Ovary (tissue), 9 donors: ENCODE data around the gene PIAS4. TPM values are rescaled to one million over a fixed set of nuclear protein-coding genes. Genes with fewer than 3 reads are reported as not detected.

Source experiments
- DNase-seq, 5 donors: peaks; one replicate each; pipeline ENCODE4 v3.0.0-alpha.2; 2019 to 2020
- H3K27ac ChIP-seq, 2 donors: fragments of 200-600 bp; one replicate each; pipeline versions ENCODE4 v1.5.1 to v1.8.0; 2019 to 2022
- H3K27me3 ChIP-seq: fragments of 200-600 bp; one replicate; pipeline ENCODE4 v1.8.0; 2022
- H3K36me3 ChIP-seq: fragments of 200-600 bp; sonication (generic); one replicate; pipeline ENCODE4 v1.5.1; 2019
- H3K4me1 ChIP-seq: one replicate; pipeline ENCODE4 v1.8.1; 2013; ENCODE audit warnings: mild to moderate bottlenecking, moderate library complexity; ENCODE audit not compliant: insufficient read depth
- H3K4me3 ChIP-seq: fragments of 200-600 bp; sonication (generic); one replicate; pipeline ENCODE4 v1.5.1; 2017
- H3K9me3 ChIP-seq, 2 donors: fragments of 200-600 bp in 1 of 2; sonication (generic) in 1 of 2; one replicate each; pipeline versions ENCODE4 v1.5.1 to v1.8.1; 2013 to 2019; ENCODE audit warnings: mild to moderate bottlenecking in 1 of 2, moderate library complexity in 1 of 2
- EP300 ChIP-seq: sonication (generic); formaldehyde crosslinking; IDR thresholded peaks from one replicate; pipeline ENCODE4 v1.6.1; 2017; ENCODE audit warnings: antibody characterized with exemption
- POLR2A ChIP-seq: fragments of 450-650 bp; IDR thresholded peaks from one replicate; pipeline ENCODE4 v1.6.1; 2017; ENCODE audit warnings: antibody characterized with exemption, mild to moderate bottlenecking, moderate library complexity
- WGBS, 3 donors: extraction: QIAGEN DNeasy Blood & Tissue Kit in 1 of 3; methylation state at CpG; one replicate each; pipeline versions ENCODE4 v1.1.5 to v1.1.7; 2013 to 2017; 5-methylcytosine and 5-hydroxymethylcytosine counted together
- intact Hi-C, 4 donors: fragments of 100-400 bp; cut with DNase I; formaldehyde crosslinking; loops; one replicate each; pipeline versions ENCODE4 v1.11.0 to v1.15.1; 2022 to 2023
- polyA plus RNA-seq, 2 donors: library from polyadenylated mRNA; stranded (reverse); fragments of 200-250 nt in 1 of 2; fragments of 350-450 nt in 1 of 2; fragmentation: Illumina TruSeq in 1 of 2; extraction: RNeasy Lipid Tissue Mini Kit (QIAGEN cat#74804) in 1 of 2; gene quantifications; one replicate each; pipeline ENCODE4 v1.2.3, GENCODE V29; 2013 to 2014
- total RNA-seq, 7 donors: library from RNA; depleted of rRNA in 2 of 7; stranded (reverse); fragments of >200 nt in 2 of 7; fragmentation: NEBNext Ultra II Directional in 3 of 7; extraction: Animal tissue kit (Norgen Biotek cat#: 25700) in 3 of 7; gene quantifications; one replicate each; pipeline versions ENCODE4 v1.1.0 to v1.2.4, GENCODE V29; 2016 to 2023
- TF ChIP-seq, protein P1 (sequence below), 3 donors: fragments of 450-650 bp in 2 of 3; fragments of 200-600 bp in 1 of 3; IDR thresholded peaks; one replicate each; pipeline versions ENCODE4 v1.5.1 to v1.8.0; 2016 to 2022; ENCODE audit warnings: antibody characterized with exemption in 3 of 3, mild to moderate bottlenecking in 1 of 3
- donor health status: DM: no; HTN: no; CAD: no; lungs with moderate emphysema.
- donor health status: DM: no; HTN: no; CAD: no.
- donor health status: Bipolar disorder and iron deficiency.
- donor health status: DM: yes; HTN: yes; CAD: no.
- donor health status: DM: no; HTN: no; CAD: no.
- donor health status: DM: yes; HTN: yes; CAD: no.

The PIAS4 gene
- total and polyA plus RNA-seq, 9 donors = 5.2 to 29.7 (median 21.3) TPM

DNA sequence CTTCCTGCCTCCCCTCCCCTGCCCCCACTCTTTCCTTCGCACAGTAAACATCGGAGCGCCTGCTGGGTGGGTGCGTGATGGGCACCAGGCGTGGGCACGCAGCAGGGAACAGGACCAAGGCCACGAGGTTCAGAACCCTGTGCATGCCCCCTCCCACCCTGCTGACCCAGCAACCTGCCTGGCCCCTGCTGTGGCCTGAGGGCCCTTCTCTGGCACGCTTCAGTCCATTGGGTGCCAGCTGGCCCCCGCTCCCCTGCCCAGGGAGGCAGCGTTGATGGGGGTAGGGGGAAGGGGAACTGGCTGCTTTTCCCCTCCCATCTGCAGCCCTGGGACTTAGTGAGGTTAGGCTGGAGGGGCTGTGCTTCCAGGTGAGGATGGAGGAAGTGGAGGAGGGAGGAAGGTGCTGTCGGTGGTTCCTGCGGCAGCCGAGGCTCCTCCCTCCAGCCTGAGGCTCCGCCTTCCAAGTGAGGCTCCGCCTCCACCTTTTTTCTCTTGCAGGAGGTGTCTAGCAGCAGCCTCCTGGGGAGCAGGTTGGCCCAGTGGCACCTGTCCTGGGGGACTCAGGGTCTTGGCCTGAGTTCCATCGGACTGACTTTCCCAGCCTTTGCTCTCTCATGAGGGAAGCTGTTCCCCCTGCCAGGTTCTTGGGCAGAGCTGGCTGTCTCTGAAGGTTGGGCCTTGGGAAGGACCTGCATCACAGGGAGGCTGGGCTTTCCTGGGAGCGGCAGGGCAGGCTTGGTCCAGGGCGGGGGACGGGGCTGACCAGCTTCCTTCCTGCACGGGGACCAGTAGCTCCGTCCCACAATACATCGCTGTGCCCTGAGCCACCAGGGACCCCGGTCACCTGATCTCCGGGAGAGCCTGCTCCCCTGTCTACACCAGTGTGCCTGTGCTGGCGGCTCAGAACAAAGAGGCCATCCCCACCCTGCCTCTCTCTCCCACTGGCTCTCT is 7.3 kb downstream of the PIAS4 start:
- Histone ChIP-seq H3K36me3 (no peaks in the 10 kb centered on the region), H3K4me3 (no peak overlapping the region), H3K9me3 (no peaks in the 10 kb centered on the region), H3K27me3 (no peaks in the 10 kb centered on the region), H3K4me1 (peaks cover 17% of the 10 kb centered on the region), H3K27ac (peak overlapping the region; percentile 4 to 75)
- intact Hi-C loops = loop anchor here in 2 of 4 donors (5.0 to 10.0 kb wide), 2 partner anchors 42 to 100 kb away; no protein-coding TSS in a partner anchor
- TF ChIP-seq POLR2A (no peak), EP300 (no peak)
- TF ChIP-seq, protein P1, sequence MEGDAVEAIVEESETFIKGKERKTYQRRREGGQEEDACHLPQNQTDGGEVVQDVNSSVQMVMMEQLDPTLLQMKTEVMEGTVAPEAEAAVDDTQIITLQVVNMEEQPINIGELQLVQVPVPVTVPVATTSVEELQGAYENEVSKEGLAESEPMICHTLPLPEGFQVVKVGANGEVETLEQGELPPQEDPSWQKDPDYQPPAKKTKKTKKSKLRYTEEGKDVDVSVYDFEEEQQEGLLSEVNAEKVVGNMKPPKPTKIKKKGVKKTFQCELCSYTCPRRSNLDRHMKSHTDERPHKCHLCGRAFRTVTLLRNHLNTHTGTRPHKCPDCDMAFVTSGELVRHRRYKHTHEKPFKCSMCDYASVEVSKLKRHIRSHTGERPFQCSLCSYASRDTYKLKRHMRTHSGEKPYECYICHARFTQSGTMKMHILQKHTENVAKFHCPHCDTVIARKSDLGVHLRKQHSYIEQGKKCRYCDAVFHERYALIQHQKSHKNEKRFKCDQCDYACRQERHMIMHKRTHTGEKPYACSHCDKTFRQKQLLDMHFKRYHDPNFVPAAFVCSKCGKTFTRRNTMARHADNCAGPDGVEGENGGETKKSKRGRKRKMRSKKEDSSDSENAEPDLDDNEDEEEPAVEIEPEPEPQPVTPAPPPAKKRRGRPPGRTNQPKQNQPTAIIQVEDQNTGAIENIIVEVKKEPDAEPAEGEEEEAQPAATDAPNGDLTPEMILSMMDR (IDR thresholded peaks at IDR 0.05) = no peak
- DNase-seq = peak in 2 of 5 donors; percentile 33 to 52
- 65 to 66% (median 66%) methylated on average over 25 of the region's 25 CpGs for WGBS, 3 donors

DNA sequence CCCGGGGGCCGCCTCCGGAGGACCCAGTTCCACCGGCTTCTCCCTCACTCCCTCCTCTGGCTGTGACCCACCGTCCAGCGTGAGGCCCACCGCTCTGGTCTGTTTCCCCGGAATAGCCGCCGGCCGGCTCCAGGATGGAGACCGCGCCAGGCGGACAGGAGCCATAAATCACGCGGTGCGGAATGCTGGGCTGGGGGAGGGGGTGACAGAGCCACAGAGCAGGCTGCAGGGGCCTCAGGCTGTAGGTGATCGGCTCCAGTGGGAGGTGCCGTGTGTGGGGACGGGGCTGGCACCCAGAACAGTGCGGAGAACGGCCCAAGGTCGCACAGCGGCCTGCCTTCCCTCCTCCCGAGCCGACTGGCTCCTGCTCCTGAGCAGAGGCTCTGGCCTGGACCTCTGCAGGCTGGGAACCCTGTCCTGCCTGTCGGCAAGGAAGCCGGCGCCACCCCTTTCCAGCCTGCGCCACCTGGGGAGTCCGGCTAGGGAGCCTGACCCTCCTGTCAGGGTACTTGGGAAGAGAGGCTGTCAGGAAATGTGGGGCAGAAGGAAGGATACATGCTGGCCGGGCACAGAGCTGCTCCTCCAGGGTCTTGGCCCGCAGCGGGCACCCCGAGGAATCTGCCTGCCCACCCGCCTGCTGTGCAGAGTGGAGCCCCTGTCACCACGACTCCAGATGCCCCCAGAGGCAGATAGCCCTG is 8.3 kb downstream of the PIAS4 start:
- Histone ChIP-seq H3K9me3 (no peaks in the 10 kb centered on the region), H3K27ac (peak overlapping the region; percentile 4 to 75), H3K27me3 (no peaks in the 10 kb centered on the region), H3K4me3 (peak overlapping the region; percentile 10), H3K4me1 (peaks cover 10% of the 10 kb centered on the region), H3K36me3 (no peaks in the 10 kb centered on the region)
- 13 to 29% (median 20%) methylated on average over 36 to 37 of the region's 37 CpGs for WGBS, 3 donors
- peak; percentile 54 to 75 (median 67) for DNase-seq
- intact Hi-C loops = loop anchor here in 1 of 4 donors (10.0 kb wide), 1 partner anchor 99 kb away; no protein-coding TSS in a partner anchor
- TF ChIP-seq, protein P1 (IDR thresholded peaks at IDR 0.05) = no peak
- TF ChIP-seq EP300 (no peak), POLR2A (no peak)

DNA sequence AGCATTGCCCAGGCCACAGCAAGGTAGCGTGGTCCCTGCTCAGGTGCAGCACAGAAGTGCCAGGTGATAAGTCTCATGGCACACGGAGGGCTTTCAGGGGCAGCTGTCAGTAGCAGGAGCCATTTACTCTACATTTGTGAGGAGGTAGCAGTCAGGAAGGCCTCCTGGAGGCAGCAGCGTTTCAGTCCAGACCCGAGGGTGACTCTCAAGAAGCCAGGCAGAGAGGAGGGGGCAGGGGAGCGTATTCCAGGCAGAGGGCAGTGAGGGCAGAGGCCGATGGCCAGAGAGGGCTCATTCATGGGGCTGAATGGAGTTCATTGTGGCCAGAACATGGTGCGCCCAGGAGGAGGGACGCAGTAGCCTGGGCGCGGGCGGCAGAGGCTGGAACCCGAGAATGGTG is 8.9 kb downstream of the PIAS4 start:
- no peak overlapping the region for H3K4me3 ChIP-seq
- no peaks in the 10 kb centered on the region for H3K27me3 ChIP-seq
- H3K36me3 ChIP-seq = no peaks in the 10 kb centered on the region
- DNase-seq = no peak
- peaks cover 7% of the 10 kb centered on the region for H3K4me1 ChIP-seq
- peak overlapping the region in 1 of 2 donors; percentile 4 for H3K27ac ChIP-seq
- TF ChIP-seq POLR2A (no peak), EP300 (no peak)
- TF ChIP-seq, protein P1 (IDR thresholded peaks at IDR 0.05) = no peak
- 83 to 85% (median 84%) methylated on average over 12 of the region's 12 CpGs for WGBS, 3 donors
- H3K9me3 ChIP-seq = no peaks in the 10 kb centered on the region
- intact Hi-C loops = loop anchor here in 1 of 4 donors (10.0 kb wide), 1 partner anchor 98 kb away; no protein-coding TSS in a partner anchor

DNA sequence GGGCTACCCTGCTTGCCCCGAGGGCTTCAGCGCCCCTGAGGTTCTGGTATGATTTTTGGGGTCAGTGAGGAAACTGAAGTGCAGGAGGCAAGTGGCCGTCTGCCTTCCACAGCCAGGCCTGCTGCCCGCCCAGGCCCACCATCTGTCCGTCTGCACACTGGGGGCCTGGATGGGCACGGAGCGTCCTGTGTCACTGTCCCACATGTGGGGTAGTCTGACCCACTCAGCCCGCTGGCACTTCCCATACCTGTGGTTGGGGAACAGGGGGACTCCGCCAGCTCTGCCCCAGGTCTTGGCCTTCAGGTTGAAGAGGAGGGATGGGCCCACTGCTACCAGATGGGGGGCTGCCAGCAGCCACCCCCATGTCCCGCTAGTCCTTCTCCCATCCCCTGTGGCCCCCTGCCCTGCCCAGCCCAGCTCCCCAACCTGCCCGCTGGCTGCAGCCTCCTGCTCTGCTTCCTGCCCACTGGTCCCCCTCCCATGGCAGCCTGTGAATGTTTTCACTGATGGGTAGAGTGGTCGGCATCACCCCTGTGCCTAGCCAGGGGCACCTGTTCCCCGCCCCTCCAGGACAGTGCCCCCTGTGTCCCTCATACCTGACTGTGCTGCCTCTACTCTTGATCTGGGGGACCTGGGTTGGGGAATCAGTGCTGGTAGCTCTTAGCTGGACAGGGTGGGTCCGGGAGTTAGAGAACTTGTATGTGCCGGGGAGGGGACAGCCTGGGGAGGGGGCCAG is 9.5 kb downstream of the PIAS4 start:
- intact Hi-C loops = loop anchor here in 1 of 4 donors (10.0 kb wide), 1 partner anchor 98 kb away; no protein-coding TSS in a partner anchor
- Histone ChIP-seq H3K9me3 (no peaks in the 10 kb centered on the region), H3K27ac (no peak overlapping the region), H3K4me1 (peaks cover 7% of the 10 kb centered on the region), H3K36me3 (no peaks in the 10 kb centered on the region), H3K4me3 (no peak overlapping the region), H3K27me3 (no peaks in the 10 kb centered on the region)
- no peak for DNase-seq
- WGBS, 3 donors = 91 to 98% (median 92%) methylated on average over 14 to 15 of the region's 15 CpGs
- TF ChIP-seq POLR2A (no peak), EP300 (no peak)
- TF ChIP-seq, protein P1 (IDR thresholded peaks at IDR 0.05) = no peak
